Progenitor cell of endocrine pancreas (in vitro differentiated cells): ENCODE data around the gene KANSL1. TPM values are rescaled to one million over a fixed set of nuclear protein-coding genes. Genes with fewer than 3 reads are reported as not detected.

ENCODE experiments used
- DNase-seq: peaks from one replicate; pipeline ENCODE4 v3.0.0; 2021; ENCODE audit warnings: low spot score; ENCODE audit not compliant: unreplicated experiment
- H3K27ac Mint-ChIP-seq: 2 replicates; pipeline ENCODE4 v1.8.0; 2021; ENCODE audit warnings: mild to moderate bottlenecking, moderate library complexity, mixed read lengths
- H3K27me3 Mint-ChIP-seq: 2 replicates; pipeline ENCODE4 v1.8.0; 2021; ENCODE audit warnings: mixed read lengths
- H3K36me3 Mint-ChIP-seq: 2 replicates; pipeline ENCODE4 v1.8.0; 2022; ENCODE audit warnings: mixed read lengths; ENCODE audit not compliant: insufficient read depth
- H3K4me1 Mint-ChIP-seq: 2 replicates; pipeline ENCODE4 v1.8.0; 2021; ENCODE audit warnings: low read depth, mixed read lengths
- H3K4me3 Mint-ChIP-seq: 2 replicates; pipeline ENCODE4 v1.8.0; 2021; ENCODE audit warnings: low read depth, mild to moderate bottlenecking, moderate library complexity, mixed read lengths
- H3K9me3 Mint-ChIP-seq: 2 replicates; pipeline ENCODE4 v1.8.0; 2021; ENCODE audit warnings: low read depth, mixed read lengths
- CTCF ChIP-seq: fragments of 200-600 bp; sonication (generic); IDR thresholded peaks from one replicate; pipeline ENCODE4 v1.5.0; 2021; ENCODE audit warnings: antibody characterized with exemption, mild to moderate bottlenecking; ENCODE audit not compliant: unreplicated experiment
- total RNA-seq: library from RNA; stranded (reverse); gene quantifications from 2 replicates; pipeline ENCODE4 v1.2.1, GENCODE V29; 2021

The KANSL1 gene
- total RNA-seq, 1 donor from 2014 or later = 173 TPM

GRCh38 chr17:46046957-46047356 is 146.3 kb downstream of the KANSL1 start:
- TF ChIP-seq CTCF = no peak
- Mint-ChIP-seq H3K4me3 (no peak overlapping the region), H3K4me1 (peaks cover 25% of the 10 kb centered on the region), H3K9me3 (no peaks in the 10 kb centered on the region), H3K27ac (no peak overlapping the region), H3K36me3 (peaks cover 39% of the 10 kb centered on the region), H3K27me3 (no peaks in the 10 kb centered on the region)
- DNase-seq = no peak

GRCh38 chr17:46045639-46046038 is 147.6 kb downstream of the KANSL1 start:
- Mint-ChIP-seq H3K36me3 (peaks cover 34% of the 10 kb centered on the region), H3K27me3 (no peaks in the 10 kb centered on the region), H3K4me3 (no peak overlapping the region), H3K4me1 (peaks cover 14% of the 10 kb centered on the region), H3K9me3 (no peaks in the 10 kb centered on the region), H3K27ac (peak overlapping the region; percentile 18)
- DNase-seq = no peak
- TF ChIP-seq CTCF = no peak

- TF ChIP-seq CTCF = no peak
- DNase-seq = no peak
- H3K27me3 Mint-ChIP-seq = no peaks in the 10 kb centered on the region
- no peaks in the 10 kb centered on the region for H3K9me3 Mint-ChIP-seq
- H3K36me3 Mint-ChIP-seq = peaks cover 34% of the 10 kb centered on the region
- H3K4me3 Mint-ChIP-seq = no peak overlapping the region
- peak overlapping the region; percentile 85 for H3K27ac Mint-ChIP-seq
- peaks cover 12% of the 10 kb centered on the region for H3K4me1 Mint-ChIP-seq
Observed at GRCh38 chr17:46044989-46045388, 148.2 kb downstream of the KANSL1 start.

DNA sequence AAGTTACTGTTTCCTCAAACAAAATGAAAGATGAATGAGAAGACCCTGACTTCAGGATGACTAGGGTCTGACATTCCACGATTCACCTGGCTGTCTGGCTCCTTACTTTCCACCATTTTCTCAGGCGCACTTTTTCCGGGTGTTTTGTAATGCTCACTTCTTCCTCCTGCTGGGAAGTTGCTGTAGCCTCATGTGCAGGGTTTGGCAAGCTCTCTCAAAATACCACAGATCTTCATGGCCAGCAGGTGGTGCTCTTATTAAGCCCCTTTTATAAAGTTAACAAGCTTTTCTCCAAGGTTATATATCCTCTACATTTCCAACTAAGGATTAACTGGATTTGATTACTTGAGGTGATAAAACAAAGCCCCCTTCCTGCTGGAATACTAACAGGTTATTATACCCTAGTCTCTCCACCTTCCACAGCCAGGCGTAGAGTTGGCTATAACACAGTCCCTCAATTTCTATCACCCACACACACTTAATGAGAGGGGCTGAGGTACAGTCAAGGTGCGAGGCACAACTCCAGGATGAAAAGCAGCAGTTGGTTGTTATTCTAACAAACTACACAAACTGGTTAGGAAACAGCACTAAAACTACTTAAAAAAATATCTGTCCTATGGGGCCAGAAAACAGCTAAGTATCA is 148.8 kb downstream of the KANSL1 start:
- H3K4me1 Mint-ChIP-seq = peaks cover 12% of the 10 kb centered on the region
- no peak for DNase-seq
- no peaks in the 10 kb centered on the region for H3K27me3 Mint-ChIP-seq
- H3K36me3 Mint-ChIP-seq = peaks cover 33% of the 10 kb centered on the region
- TF ChIP-seq CTCF = peak; percentile 82
- no peaks in the 10 kb centered on the region for H3K9me3 Mint-ChIP-seq
- no peak overlapping the region for H3K4me3 Mint-ChIP-seq
- H3K27ac Mint-ChIP-seq = peak overlapping the region; percentile 85

GRCh38 chr17:46043606-46044005 is 149.6 kb downstream of the KANSL1 start:
- no peak overlapping the region for H3K4me3 Mint-ChIP-seq

More at GRCh38 chr17:46043606-46044005, 149.6 kb downstream of the KANSL1 start:
- H3K27me3 Mint-ChIP-seq = no peaks in the 10 kb centered on the region
- H3K9me3 Mint-ChIP-seq = no peaks in the 10 kb centered on the region
- peaks cover 31% of the 10 kb centered on the region for H3K36me3 Mint-ChIP-seq
- H3K27ac Mint-ChIP-seq = peak overlapping the region; percentile 64
- no peak for DNase-seq
- peaks cover 12% of the 10 kb centered on the region for H3K4me1 Mint-ChIP-seq
- no peak for TF ChIP-seq CTCF
